ENCODE results near the gene MTERF4.

MTERF4 gene

DNA sequence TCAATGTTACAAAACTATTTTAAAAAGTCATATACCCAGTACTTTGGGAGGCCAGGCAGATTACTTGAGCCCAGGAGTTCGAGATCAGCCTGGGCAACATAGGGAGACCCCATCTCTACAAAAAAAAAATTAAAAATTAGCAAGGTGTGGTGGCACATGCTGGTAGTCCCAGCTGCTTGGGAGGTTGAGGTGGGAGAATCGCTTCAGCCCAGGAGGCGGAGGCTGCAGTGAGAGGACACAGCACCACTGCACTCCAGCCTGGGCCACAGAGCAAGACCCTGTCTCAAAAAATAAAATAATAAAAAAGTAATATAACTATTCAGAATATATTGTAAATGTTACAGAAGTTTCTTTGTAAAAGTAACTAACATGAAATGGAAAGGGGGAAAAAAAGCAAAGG, 45.2 kb upstream of the MTERF4 start:
- Histone ChIP-seq H3K4me3 (replicated peaks; ENCODE audit: insufficient read depth, low read length) (no peak overlapping the region), H3K27me3 (ENCODE audit: insufficient read depth, poor library complexity, severe bottlenecking) (no peaks in the 10 kb centered on the region), H3K27ac (replicated peaks) (no peak overlapping the region)
- TF ChIP-seq GABPA (IDR thresholded peaks at IDR 0.05; ENCODE audit: low read depth) (no peak), SPI1 (IDR thresholded peaks at IDR 0.05; ENCODE audit: borderline replicate concordance, low read depth) (no peak), POLR2AphosphoS5 (IDR thresholded peaks at IDR 0.05; ENCODE audit: low read depth) (no peak), REST (IDR thresholded peaks at IDR 0.05; ENCODE audit: insufficient replicate concordance, low read depth) (no peak)
- TF ChIP-seq, protein P1, sequence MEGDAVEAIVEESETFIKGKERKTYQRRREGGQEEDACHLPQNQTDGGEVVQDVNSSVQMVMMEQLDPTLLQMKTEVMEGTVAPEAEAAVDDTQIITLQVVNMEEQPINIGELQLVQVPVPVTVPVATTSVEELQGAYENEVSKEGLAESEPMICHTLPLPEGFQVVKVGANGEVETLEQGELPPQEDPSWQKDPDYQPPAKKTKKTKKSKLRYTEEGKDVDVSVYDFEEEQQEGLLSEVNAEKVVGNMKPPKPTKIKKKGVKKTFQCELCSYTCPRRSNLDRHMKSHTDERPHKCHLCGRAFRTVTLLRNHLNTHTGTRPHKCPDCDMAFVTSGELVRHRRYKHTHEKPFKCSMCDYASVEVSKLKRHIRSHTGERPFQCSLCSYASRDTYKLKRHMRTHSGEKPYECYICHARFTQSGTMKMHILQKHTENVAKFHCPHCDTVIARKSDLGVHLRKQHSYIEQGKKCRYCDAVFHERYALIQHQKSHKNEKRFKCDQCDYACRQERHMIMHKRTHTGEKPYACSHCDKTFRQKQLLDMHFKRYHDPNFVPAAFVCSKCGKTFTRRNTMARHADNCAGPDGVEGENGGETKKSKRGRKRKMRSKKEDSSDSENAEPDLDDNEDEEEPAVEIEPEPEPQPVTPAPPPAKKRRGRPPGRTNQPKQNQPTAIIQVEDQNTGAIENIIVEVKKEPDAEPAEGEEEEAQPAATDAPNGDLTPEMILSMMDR (IDR thresholded peaks at IDR 0.05; ENCODE audit: insufficient read depth, low read length): no peak
- no peak for DNase-seq (ENCODE audit: low read depth in 1 of 2, low spot score in 1 of 2)

DNA sequence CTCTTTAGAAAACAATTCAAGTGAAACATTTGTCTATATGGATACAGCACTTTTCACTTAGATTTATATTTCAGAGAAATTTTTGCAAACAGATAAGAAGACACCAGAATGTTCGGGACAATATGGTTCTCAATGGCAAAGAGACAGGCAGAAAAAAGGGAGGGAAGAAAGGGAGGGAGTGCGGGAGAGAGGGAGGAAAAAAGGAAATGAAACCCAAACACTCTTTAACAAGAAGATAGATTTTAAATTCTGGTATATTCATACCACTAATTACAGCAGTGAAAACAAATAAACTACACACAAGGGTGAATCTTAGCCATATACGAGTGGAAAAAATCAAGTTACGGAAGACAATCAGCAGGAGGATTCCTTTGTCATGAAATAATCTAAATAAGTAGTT, 44.2 kb upstream of the MTERF4 start:
- no peak for DNase-seq (ENCODE audit: low read depth in 1 of 2, low spot score in 1 of 2)
- Histone ChIP-seq H3K4me3 (replicated peaks; ENCODE audit: insufficient read depth, low read length) (no peak overlapping the region), H3K27ac (replicated peaks) (no peak overlapping the region), H3K27me3 (ENCODE audit: insufficient read depth, poor library complexity, severe bottlenecking) (no peaks in the 10 kb centered on the region)
- TF ChIP-seq REST (IDR thresholded peaks at IDR 0.05; ENCODE audit: insufficient replicate concordance, low read depth) (no peak), SPI1 (IDR thresholded peaks at IDR 0.05; ENCODE audit: borderline replicate concordance, low read depth) (no peak), POLR2AphosphoS5 (IDR thresholded peaks at IDR 0.05; ENCODE audit: low read depth) (no peak), GABPA (IDR thresholded peaks at IDR 0.05; ENCODE audit: low read depth) (no peak)
- TF ChIP-seq, protein P1 (IDR thresholded peaks at IDR 0.05; ENCODE audit: insufficient read depth, low read length): no peak

DNA sequence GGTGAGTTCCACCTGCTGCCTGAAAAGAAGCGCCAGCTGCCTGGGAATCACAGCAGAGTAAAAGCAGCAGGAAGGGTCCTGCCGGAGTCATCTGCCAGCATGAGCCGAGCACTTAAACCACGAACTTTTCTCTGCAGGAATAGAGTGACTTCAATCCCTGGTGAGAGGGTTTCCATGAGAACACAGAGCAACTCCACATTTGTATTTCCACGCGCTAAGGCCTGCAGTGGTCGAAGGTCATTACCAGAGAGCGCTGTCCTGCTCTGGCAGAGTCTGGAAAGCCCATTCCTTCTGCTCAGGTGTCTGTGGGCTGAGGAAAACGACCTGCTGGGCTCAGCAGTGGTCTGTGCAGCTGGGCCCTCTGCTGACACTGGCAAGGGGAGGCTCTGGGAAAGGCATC, 40.5 kb upstream of the MTERF4 start:
- no peak for DNase-seq (ENCODE audit: low read depth in 1 of 2, low spot score in 1 of 2)
- no peak overlapping the region for H3K27ac ChIP-seq (replicated peaks)
- TF ChIP-seq POLR2AphosphoS5 (IDR thresholded peaks at IDR 0.05; ENCODE audit: low read depth): no peak
- no peak for TF ChIP-seq GABPA (IDR thresholded peaks at IDR 0.05; ENCODE audit: low read depth)
- TF ChIP-seq REST (IDR thresholded peaks at IDR 0.05; ENCODE audit: insufficient replicate concordance, low read depth): no peak
- TF ChIP-seq, protein P1 (IDR thresholded peaks at IDR 0.05; ENCODE audit: insufficient read depth, low read length): no peak
- no peak for TF ChIP-seq SPI1 (IDR thresholded peaks at IDR 0.05; ENCODE audit: borderline replicate concordance, low read depth)

More for the DNA sequence above, 40.5 kb upstream of the MTERF4 start:
- no peak overlapping the region for H3K4me3 ChIP-seq (replicated peaks; ENCODE audit: insufficient read depth, low read length)
- no peaks in the 10 kb centered on the region for H3K27me3 ChIP-seq (ENCODE audit: insufficient read depth, poor library complexity, severe bottlenecking)

Data from HL-60 (cell line).